ENCODE measurements around the gene MTX1.

MTX1 gene

DNA sequence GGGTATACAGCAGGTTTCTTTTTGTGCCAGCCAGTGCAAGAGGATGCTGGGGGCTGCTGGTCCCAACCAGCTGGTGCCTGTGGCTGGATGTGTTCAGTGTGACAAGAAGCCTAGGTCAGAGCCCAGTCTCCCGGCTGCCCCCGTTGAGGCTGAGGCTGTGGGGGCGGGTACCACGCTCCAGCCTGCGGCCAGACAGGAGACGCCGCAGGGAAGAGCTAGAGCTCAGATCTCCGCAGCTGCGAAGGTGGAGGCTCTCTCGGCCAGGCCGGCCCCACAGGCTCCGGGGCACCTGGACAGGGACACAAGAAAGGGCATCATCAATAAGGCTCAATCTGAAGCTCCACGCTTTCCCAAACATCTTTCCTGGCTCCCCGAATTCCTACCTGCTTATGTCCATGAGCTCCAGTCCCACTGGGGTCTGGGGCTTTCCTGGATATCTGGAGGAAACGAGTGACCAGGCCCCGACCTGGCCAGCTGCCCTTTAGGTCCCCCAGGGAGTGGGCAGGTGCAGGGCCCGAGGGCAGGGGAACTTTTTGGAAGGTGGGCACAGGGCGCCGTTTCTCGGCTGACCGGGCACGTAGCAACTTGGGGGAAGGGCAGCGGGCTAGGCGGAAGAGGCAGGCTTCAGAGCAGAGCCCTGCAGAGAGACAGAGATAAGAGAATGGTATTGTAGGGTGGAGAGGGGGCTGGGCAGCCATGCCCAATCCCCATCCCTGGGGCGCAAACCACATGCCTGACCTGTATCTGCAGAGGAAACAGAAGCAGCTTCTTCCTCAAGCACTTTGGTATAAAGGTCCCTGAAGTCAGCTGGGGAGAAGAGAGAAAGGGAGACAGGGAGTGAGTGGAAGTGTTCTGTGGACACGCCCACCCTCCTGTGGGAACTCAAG, 39.4 kb downstream of the MTX1 start:
- no peaks in the 10 kb centered on the region for H3K36me3 Mint-ChIP-seq

DNA sequence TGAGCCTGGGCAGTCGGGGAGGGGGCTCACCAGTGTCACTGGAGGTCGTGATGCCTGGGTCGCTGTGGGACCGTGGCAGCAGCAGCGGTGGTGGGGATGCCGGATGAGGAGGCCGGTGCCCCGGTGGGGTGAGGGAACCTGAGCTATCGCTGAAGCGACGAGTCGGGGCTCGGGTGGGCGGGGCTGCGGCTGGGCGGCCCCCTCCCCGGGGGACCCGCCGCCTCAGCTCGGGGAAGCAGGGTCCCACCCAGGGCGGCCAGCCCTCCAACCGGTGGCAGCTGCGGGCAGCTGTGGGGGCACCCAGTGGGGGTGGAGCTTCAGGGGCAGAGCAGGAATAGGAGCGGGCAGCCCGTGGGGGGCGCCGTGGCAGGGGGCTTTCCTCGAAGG, 41.7 kb downstream of the MTX1 start:
- Mint-ChIP-seq H3K27ac (no peak overlapping the region), H3K27me3 (no peaks in the 10 kb centered on the region), H3K4me1 (ENCODE audit: low read depth) (peaks cover 24% of the 10 kb centered on the region), H3K9me3 (ENCODE audit: low read depth) (no peaks in the 10 kb centered on the region), H3K36me3 (no peaks in the 10 kb centered on the region), H3K4me3 (peak overlapping the region; percentile 74)

More for the DNA sequence above, 39.4 kb downstream of the MTX1 start:
- Mint-ChIP-seq H3K4me3 (no peak overlapping the region), H3K27me3 (no peaks in the 10 kb centered on the region), H3K9me3 (ENCODE audit: low read depth) (no peaks in the 10 kb centered on the region), H3K27ac (peak overlapping the region; percentile 34), H3K4me1 (ENCODE audit: low read depth) (peaks cover 27% of the 10 kb centered on the region)

DNA sequence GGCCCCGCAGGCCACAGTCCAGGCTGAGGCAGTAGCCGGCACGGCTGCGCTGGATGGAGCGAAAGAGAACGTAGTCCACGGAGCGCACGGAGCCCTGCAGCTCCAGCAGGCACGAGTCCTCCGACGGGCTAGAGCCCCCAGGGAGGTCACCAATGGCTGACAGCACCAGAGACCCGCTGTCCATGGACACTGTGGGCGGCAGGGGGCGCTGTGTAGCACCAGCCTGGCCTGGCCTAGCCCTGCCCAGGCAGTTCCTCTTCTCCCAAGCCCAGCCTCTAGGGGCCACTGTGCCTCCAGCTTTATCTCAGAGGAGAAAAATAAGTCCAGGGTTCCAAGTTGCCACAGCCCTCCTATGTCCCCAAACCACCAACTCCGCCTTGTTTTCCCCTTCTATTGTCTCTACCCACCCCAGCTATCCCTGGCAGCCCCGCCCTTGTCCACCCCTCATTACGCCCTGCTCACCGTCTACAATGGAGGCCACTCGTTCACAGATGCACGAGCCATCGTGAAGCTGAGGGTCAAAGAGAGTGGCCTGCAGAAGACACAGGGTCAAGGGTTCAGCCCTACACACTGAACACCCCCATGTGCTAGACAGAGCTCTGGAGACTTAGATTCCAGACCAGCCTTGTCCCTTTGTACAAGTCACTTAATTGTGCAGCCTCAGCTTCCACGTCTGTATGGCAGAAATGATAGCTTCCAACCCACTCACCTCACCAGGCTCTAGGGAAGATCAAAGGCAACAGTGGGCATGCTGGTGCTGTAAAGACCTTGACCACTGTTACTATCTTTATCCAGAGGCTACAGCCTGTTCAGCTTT, 42.3 kb downstream of the MTX1 start:
- peak overlapping the region; percentile 34 for H3K27ac Mint-ChIP-seq
- H3K36me3 Mint-ChIP-seq = no peaks in the 10 kb centered on the region
- peak overlapping the region; percentile 67 for H3K4me3 Mint-ChIP-seq
- no peaks in the 10 kb centered on the region for H3K27me3 Mint-ChIP-seq
- H3K9me3 Mint-ChIP-seq (ENCODE audit: low read depth) = no peaks in the 10 kb centered on the region
- H3K4me1 Mint-ChIP-seq (ENCODE audit: low read depth) = peaks cover 30% of the 10 kb centered on the region

DNA sequence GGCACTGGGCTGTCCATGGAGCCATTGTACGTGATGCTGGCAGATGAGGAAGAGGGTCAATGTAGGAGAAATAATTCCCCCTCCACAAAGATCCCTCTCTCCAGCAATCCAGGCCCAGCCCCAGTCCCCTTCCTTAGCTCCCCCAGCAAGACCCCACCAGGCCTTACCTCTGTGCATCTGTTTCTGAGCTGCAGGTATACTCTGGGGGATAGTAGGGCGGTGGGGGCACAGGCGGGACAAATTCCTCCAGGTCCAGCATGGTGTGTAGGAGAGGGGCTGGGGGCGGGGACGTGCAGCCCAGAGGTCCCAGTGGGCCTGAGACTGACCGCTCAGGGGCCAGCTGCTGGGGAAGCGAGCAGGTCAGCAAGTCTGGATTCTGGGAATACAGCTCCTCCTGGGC, 43.1 kb downstream of the MTX1 start:
- H3K4me3 Mint-ChIP-seq = no peak overlapping the region
- peaks cover 29% of the 10 kb centered on the region for H3K4me1 Mint-ChIP-seq (ENCODE audit: low read depth)
- H3K9me3 Mint-ChIP-seq (ENCODE audit: low read depth) = no peaks in the 10 kb centered on the region
- H3K27ac Mint-ChIP-seq = no peak overlapping the region
- no peaks in the 10 kb centered on the region for H3K27me3 Mint-ChIP-seq
- H3K36me3 Mint-ChIP-seq = no peaks in the 10 kb centered on the region

DNA sequence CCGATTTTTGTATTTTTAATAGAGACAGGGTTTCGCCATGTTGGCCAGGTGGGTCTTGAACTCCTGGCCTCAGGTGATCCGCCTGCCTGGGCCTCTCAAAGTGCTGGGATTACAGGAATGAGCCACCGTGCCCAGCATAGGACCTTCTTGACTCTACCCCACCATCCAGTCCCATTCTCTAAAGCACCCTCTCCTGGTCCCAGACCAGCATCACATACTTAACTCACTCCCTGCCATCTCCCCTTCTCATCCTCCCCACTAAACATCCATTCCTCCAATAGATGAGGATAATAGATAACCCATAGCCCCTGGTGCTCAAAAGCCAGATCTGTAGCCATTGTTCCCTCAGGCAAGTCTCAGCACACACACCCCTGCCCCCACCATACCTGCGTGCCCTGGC, 44.7 kb downstream of the MTX1 start:
- Mint-ChIP-seq H3K9me3 (ENCODE audit: low read depth) (no peaks in the 10 kb centered on the region), H3K4me1 (ENCODE audit: low read depth) (peaks cover 31% of the 10 kb centered on the region), H3K4me3 (peak overlapping the region; percentile 87), H3K36me3 (peaks cover 8% of the 10 kb centered on the region), H3K27me3 (no peaks in the 10 kb centered on the region), H3K27ac (no peak overlapping the region)

DNA sequence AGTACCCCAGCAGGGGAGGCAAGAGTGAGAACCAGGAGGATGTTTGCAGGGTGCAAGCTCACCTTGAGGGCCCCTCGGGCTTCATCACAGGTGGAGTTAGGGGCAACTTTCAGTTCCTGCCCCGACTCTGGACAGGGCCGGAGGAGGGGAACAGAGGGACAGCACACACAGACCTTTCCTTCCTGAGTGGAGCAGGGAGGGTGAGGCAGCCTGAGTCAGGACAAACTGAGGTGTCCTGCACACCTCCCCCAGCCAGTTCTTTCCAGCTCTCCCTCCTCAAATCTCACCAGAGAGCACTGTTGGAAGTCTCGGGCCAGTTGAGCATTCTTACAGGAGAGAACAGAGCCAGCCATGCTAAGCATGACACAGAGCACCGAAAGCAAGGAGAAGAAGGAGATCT, 45.3 kb downstream of the MTX1 start:
- no peaks in the 10 kb centered on the region for H3K9me3 Mint-ChIP-seq (ENCODE audit: low read depth)
- H3K4me1 Mint-ChIP-seq (ENCODE audit: low read depth) = peaks cover 32% of the 10 kb centered on the region
- H3K27me3 Mint-ChIP-seq = no peaks in the 10 kb centered on the region
- peaks cover 8% of the 10 kb centered on the region for H3K36me3 Mint-ChIP-seq
- peak overlapping the region; percentile 87 for H3K4me3 Mint-ChIP-seq
- H3K27ac Mint-ChIP-seq = peak overlapping the region; percentile 75

DNA sequence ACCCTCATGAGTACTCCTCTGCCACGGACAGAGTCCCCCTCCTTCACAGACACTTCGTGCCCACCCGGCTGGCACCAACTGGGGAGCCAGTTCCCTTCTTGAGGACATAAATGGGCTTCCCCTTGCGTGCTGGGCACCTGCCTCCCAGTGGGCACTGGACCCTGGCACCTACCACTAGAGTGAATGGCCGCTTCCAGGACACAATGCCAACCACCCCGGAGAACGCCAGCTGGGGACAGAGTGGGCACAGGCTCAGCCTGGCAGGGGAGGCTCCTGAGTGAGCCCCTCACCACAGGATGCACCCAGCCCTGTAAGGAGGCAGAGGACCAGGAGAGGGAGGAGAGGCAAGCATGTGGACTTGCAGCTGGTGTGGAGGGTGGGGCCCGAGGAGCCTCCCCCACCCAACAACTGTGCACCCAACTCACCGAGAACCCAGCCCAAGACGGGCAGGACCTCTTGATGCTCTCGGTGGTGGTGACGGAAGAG, 45.8 kb downstream of the MTX1 start:
- Mint-ChIP-seq H3K4me3 (peak overlapping the region; percentile 87), H3K4me1 (ENCODE audit: low read depth) (peaks cover 32% of the 10 kb centered on the region), H3K36me3 (peaks cover 8% of the 10 kb centered on the region), H3K27ac (peak overlapping the region; percentile 73), H3K9me3 (ENCODE audit: low read depth) (no peaks in the 10 kb centered on the region), H3K27me3 (no peaks in the 10 kb centered on the region)

DNA sequence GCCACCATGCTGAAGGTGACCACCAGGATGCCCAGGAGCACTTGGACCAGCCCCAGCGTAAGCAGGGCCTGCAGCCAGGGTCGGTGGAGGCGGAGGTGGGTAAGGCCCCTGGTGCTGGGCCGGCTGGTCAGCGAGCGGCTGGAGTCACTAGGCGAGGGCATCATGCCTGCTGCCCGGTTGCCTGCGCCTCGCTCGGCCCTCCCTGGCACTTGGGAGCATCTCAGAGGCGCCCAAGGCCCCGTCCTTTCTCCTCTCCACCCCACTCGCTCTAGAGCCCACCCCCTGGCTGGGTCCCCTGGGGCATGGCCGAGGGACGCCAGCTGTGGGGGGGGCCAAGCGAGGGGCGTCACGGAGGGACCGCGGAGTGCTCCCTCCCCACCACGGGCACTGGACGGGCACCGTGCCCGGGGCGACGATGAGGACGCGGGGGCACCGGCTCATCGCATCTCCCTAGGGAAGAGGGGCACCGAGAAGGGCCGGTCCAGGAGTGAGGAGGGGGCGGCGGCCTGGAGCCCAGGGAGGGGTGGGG, 46.3 kb downstream of the MTX1 start:
- peak overlapping the region; percentile 87 for H3K4me3 Mint-ChIP-seq
- peaks cover 32% of the 10 kb centered on the region for H3K4me1 Mint-ChIP-seq (ENCODE audit: low read depth)
- H3K36me3 Mint-ChIP-seq = peaks cover 8% of the 10 kb centered on the region
- H3K27me3 Mint-ChIP-seq = no peaks in the 10 kb centered on the region
- H3K9me3 Mint-ChIP-seq (ENCODE audit: low read depth) = no peaks in the 10 kb centered on the region
- H3K27ac Mint-ChIP-seq = peak overlapping the region; percentile 73

DNA sequence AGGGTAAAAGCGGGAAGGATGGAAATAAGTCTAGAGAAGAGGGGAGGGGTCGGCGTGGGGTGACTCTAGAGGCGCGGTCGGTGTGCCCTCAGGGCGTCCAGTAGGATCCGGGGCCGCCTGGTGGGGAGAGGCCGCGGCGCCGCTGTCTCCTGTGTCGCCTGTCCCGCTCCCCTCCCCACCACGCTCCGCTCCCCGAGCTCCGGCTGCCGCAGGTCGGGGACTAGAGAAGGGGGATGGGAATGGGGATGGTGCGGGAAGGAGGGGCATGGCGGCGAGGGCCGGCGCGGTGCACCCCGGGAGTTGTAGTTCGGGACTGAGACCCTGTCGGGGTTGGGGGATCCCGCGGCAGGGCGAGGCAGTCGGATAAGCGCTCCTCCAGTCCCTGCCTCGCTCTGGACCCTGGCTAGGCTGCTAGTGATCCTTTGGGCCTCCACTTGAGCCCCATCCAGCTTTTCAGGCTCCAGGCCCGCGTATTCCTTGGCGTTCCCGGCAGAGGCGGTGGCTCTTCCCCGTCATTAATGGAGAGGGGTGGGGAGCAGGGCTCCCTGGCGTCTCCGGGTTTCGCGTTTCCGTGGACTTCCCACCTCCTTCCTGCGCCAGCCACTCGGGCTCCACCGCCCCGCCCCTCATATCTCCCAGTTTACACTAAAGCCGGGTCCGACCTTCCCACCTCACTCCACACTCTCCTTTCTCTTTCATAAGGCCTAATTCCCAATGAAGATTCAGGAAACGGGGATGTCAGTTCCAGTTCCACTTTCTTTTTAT, 46.9 kb downstream of the MTX1 start, which contains the start of gene ENTREP3:
Gene ENTREP3 (minus strand): TSS at position 241 of the 765 bp plus-strand sequence. CDS start 606 bp downstream, outside the sequence.
- Mint-ChIP-seq H3K27ac (peak within 1 kb of the TSS; percentile 73), H3K9me3 (ENCODE audit: low read depth) (no peaks in the 10 kb centered on the region), H3K27me3 (no peaks in the 10 kb centered on the region), H3K4me3 (peak within 1 kb of the TSS; percentile 87), H3K4me1 (ENCODE audit: low read depth) (peaks cover 33% of the 10 kb centered on the region), H3K36me3 (peaks cover 8% of the 10 kb centered on the region)

DNA sequence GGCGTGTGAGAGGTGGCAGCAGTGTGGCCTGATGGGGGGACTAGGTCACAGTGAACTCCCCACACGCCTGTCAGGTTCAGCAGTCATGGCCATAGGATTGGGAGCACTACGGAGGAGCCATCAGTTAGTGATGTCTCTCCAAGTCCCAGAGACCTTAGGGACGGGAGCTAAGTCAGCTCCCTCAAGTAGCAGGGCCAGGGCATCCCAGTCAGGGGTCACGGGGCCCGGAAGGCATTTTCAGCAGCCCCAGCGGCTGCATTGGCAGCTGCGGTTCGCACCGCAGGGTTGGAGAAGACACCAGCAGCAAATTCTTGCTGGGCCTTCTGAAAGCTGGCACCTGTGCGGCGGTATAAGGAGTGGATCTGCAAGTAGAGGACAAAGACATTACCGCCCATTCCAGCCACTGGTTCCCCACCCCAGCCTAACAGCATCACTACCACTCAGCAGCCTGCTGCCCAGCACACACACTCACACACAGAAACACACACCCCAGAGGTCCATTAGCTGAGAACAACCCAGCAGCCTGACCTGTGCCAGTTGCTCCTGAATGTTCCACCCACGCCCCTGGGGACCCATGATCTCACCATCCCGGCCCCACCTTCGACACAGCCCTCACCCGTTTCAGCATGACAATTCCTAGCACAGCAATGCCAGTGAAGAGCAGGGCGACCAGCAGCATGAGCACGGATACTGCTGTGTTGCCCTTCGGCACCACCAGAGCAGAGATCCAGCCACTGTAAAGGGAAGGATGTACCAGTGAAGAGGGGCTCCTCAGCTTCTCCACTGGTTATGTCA, 47.8 kb downstream of the MTX1 start:
- Mint-ChIP-seq H3K4me1 (ENCODE audit: low read depth) (peaks cover 35% of the 10 kb centered on the region), H3K4me3 (peak overlapping the region; percentile 78), H3K27me3 (no peaks in the 10 kb centered on the region), H3K27ac (peak overlapping the region; percentile 28), H3K36me3 (peaks cover 10% of the 10 kb centered on the region), H3K9me3 (ENCODE audit: low read depth) (no peaks in the 10 kb centered on the region)

DNA sequence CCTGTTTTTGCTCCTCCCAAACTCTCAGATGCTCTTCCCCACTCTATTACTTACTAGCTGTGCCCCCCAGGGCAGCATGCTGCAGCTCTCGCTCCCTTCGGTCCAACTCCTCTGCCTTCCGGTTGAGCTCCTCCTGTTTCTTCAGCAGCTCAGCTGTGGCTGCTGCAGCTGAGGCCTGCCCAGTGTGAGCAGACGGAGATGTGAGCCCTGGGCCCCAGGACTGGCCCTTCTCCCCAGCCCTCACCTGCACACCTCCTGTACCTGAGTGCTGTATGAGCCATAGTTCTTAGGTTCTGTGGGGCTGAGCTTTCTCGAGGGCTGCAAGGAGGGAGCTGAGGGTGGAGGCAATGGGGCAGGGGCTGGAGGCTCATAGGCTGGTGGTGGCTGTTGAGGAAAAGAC, 51.8 kb downstream of the MTX1 start:
- H3K4me1 Mint-ChIP-seq (ENCODE audit: low read depth) = peaks cover 37% of the 10 kb centered on the region
- H3K9me3 Mint-ChIP-seq (ENCODE audit: low read depth) = no peaks in the 10 kb centered on the region
- no peaks in the 10 kb centered on the region for H3K27me3 Mint-ChIP-seq
- H3K36me3 Mint-ChIP-seq = peaks cover 16% of the 10 kb centered on the region
- H3K4me3 Mint-ChIP-seq = peak overlapping the region; percentile 97
- H3K27ac Mint-ChIP-seq = peak overlapping the region; percentile 64

DNA sequence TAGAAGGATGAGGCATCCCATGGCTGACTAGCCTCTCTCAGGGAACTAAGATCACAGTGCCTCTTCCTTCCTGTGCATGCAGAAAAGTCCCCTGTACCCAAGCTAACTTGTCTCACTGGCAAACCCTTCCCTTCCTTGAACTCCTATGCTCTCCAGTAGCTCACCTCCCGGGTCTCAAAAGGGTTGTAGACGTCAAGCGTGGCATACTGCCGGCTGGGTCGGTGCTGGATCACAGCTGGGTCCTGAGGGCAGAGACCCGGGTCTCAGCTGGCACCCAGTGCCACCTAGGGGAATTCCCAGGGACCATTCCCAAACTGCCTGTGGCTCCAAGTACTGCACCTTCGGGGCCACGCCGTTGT, 53.0 kb downstream of the MTX1 start:
- Mint-ChIP-seq H3K4me3 (peak overlapping the region; percentile 97), H3K27ac (peak overlapping the region; percentile 95), H3K9me3 (ENCODE audit: low read depth) (no peaks in the 10 kb centered on the region), H3K36me3 (peaks cover 16% of the 10 kb centered on the region), H3K27me3 (no peaks in the 10 kb centered on the region), H3K4me1 (ENCODE audit: low read depth) (peaks cover 30% of the 10 kb centered on the region)

DNA sequence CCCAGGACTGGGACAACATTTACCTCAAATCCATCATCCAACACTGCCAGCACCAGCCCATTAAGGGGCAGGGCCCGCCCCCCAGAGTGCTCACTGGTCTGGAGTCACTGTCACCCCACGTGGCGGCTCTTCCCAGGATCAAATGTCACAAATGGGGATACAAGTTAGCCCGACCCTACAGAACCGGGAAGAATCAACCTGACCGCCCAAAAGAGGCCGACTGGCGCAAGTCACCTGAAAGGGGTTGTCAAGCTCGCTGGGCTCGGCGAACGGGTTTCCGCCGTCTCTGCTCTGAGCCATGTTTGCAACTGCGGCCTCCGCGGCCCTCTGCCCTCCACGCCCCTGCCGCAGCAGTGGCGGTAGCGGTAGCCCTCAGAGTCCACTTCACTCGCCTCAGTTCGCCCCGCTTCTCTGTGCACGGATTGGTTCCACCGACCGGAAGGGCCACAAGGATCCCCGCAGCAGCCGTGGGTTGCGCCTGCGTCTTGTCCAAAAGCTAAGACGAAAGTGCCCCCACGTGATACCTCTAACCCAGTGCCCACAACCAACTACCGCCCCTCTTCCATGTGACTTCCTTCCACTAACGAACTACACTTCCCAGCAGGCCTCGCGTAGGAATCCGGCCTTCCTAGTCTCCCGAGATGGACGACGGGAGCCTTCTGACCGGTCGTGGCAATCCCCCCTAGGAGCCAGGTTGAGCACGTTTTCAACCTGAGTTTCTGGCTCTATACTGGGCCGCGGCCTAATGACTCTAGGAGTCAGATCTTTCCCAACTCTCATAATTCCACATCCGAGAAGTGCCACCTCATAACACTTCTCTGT, 53.6 kb downstream of the MTX1 start, which contains the start of gene SCAMP3:
Gene SCAMP3 (minus strand): TSS at position 509 of the 822 bp plus-strand sequence. CDS start 209 bp downstream, at position 300.
- no peaks in the 10 kb centered on the region for H3K27me3 Mint-ChIP-seq
- H3K27ac Mint-ChIP-seq = peak within 1 kb of the TSS; percentile 95
- peak within 1 kb of the TSS; percentile 97 for H3K4me3 Mint-ChIP-seq
- H3K4me1 Mint-ChIP-seq (ENCODE audit: low read depth) = peaks cover 28% of the 10 kb centered on the region
- peaks cover 13% of the 10 kb centered on the region for H3K36me3 Mint-ChIP-seq
- no peaks in the 10 kb centered on the region for H3K9me3 Mint-ChIP-seq (ENCODE audit: low read depth)

All from activated naive CD8-positive, alpha-beta T cell (primary cell).